ENCODE results near the gene MKI67. TPM values are rescaled to one million over a fixed set of nuclear protein-coding genes. Genes with fewer than 3 reads are reported as not detected.

MKI67 gene
- total RNA-seq, 1 donor, result 1.8 TPM

DNA sequence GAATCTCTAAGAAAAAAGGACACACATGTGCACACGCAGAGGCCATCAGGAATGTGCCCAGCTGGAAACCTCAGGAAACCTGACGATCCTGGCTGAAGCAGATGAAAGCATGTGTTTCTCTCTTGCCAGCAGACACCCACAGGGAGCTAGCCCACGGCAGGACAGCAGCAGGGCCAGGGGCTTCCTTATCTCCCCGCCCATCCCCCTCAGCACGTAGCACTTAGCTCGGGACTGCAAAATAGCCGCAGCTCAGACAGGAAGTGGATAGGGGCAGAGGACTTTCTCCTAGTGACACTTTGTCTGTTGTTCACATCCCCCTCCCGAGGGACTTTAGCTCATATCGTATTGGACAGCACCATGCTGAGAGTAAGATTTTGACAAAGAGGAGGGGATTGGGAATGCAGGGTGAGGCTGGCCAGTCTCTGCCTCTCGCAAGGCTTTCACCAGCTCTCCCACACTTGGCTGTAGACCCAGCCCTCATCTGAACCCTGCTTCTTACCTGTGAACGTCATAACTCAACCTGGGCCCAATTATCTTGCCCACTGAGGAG is 63.8 kb downstream of the MKI67 start:
- Histone ChIP-seq H3K4me1 (ENCODE audit: insufficient read depth, low read length) (peaks cover 93% of the 10 kb centered on the region), H3K27me3 (ENCODE audit: insufficient read depth, low read length) (no peaks in the 10 kb centered on the region), H3K9me3 (ENCODE audit: low read depth, low read length) (no peaks in the 10 kb centered on the region)

GRCh38 chr10:128061306-128062300 is 64.6 kb downstream of the MKI67 start:
- no peak overlapping the region for H3K4me3 ChIP-seq (ENCODE audit: low read length)
- no peaks in the 10 kb centered on the region for H3K9me3 ChIP-seq (ENCODE audit: low read depth, low read length)
- no peaks in the 10 kb centered on the region for H3K27me3 ChIP-seq (ENCODE audit: insufficient read depth, low read length)
- peaks cover 92% of the 10 kb centered on the region for H3K4me1 ChIP-seq (ENCODE audit: insufficient read depth, low read length)

More for the DNA sequence above, 63.8 kb downstream of the MKI67 start:
- H3K4me3 ChIP-seq (ENCODE audit: low read length), result no peak overlapping the region

GRCh38 chr10:128060341-128061250 is 65.6 kb downstream of the MKI67 start:
- Histone ChIP-seq H3K4me3 (ENCODE audit: low read length) (no peak overlapping the region), H3K4me1 (ENCODE audit: insufficient read depth, low read length) (peaks cover 85% of the 10 kb centered on the region), H3K9me3 (ENCODE audit: low read depth, low read length) (no peaks in the 10 kb centered on the region), H3K27me3 (ENCODE audit: insufficient read depth, low read length) (no peaks in the 10 kb centered on the region)

GRCh38 chr10:128059982-128060293 is 66.3 kb downstream of the MKI67 start:
- Histone ChIP-seq H3K4me1 (ENCODE audit: insufficient read depth, low read length) (peaks cover 85% of the 10 kb centered on the region), H3K27me3 (ENCODE audit: insufficient read depth, low read length) (no peaks in the 10 kb centered on the region), H3K9me3 (ENCODE audit: low read depth, low read length) (no peaks in the 10 kb centered on the region), H3K4me3 (ENCODE audit: low read length) (no peak overlapping the region)

DNA sequence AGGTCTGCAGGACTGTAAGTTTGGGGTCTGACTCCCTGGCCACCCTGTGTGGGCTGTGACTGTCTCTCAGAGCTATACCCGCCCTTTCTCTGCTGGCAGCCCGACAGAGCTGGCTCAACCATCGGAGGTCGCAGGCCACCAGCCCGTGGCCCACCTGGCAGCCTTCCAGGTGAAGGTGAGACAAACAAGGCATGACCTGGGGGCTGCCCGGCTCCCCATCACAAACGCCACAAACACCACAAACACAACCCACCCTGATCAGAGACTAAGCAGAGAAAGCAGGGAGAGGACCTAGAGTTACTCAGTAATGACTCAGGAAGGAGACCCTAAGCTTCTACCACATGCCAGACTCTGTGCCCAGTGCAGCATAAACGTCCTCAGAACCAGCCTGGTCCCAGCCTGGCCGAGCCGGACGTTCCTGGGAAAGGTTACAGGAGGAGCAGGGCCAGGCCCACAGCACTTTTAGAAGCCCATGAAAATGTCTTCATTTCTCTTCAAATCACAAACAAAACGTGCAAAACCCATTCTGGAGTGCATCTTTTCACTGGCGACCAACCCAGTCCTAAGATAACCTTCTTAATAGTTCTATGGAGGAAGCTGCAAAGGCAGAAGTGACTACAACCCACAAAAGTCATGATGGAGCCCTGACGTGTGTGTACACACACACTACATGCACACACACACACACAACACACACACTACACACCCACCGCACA is 66.8 kb downstream of the MKI67 start:
- H3K4me1 ChIP-seq (ENCODE audit: insufficient read depth, low read length), result peaks cover 85% of the 10 kb centered on the region
- no peaks in the 10 kb centered on the region for H3K27me3 ChIP-seq (ENCODE audit: insufficient read depth, low read length)
- no peaks in the 10 kb centered on the region for H3K9me3 ChIP-seq (ENCODE audit: low read depth, low read length)
- no peak overlapping the region for H3K4me3 ChIP-seq (ENCODE audit: low read length)

DNA sequence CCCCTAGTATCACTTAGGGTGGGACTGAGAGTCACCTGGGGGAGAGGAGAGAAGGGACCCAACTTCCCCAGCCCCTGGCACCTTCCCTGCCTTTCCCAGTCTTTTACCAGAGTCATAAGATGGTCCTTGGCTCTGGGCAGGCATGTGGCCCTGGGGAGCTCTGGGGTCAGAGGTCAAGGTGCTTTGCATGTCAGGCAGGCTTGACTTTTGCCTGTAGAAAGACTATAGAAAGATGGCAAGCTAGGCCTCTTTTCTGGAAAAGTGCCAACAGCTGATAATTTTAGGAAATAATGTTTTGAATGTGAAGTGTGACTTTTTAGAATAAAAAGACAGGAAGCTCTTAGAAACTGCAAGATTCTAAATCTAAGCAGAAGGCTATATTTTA is 67.5 kb downstream of the MKI67 start:
- H3K27me3 ChIP-seq (ENCODE audit: insufficient read depth, low read length), result no peaks in the 10 kb centered on the region
- no peak overlapping the region for H3K4me3 ChIP-seq (ENCODE audit: low read length)
- peaks cover 85% of the 10 kb centered on the region for H3K4me1 ChIP-seq (ENCODE audit: insufficient read depth, low read length)
- no peaks in the 10 kb centered on the region for H3K9me3 ChIP-seq (ENCODE audit: low read depth, low read length)

DNA sequence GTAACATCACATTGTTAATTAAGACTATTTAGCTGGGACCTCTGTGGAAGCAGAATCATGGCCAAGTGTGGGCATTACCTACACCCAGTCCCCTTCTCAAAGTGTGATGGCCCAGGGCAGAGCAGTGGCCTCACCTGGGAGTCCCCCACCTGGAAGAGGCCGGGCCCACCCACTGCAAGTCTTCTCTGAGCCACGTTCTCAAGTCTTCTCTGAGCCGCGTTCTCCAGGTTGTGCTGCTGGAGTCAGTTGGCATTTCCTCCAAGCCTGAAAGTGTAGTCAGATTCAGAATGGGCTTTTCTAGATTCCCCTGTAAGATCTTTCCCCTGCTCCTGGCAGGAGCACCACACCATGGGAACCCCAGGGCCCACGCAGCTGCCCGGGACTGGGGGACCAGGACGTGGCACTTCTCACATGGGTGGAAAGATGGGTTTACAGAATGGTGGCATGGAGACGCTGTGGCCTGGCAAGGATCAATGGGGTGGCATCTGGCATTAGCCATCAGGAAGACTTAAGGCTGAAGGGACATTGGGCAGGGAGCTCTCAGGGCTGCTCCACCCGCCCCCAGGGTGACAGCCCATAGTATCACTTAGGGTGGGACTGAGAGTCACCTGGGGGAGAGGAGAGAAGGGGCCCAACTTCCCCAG is 68.0 kb downstream of the MKI67 start:
- H3K9me3 ChIP-seq (ENCODE audit: low read depth, low read length), result no peaks in the 10 kb centered on the region
- no peak overlapping the region for H3K4me3 ChIP-seq (ENCODE audit: low read length)
- H3K4me1 ChIP-seq (ENCODE audit: insufficient read depth, low read length), result peaks cover 85% of the 10 kb centered on the region
- no peaks in the 10 kb centered on the region for H3K27me3 ChIP-seq (ENCODE audit: insufficient read depth, low read length)

GRCh38 chr10:128056303-128057050 is 69.7 kb downstream of the MKI67 start:
- Histone ChIP-seq H3K9me3 (ENCODE audit: low read depth, low read length) (no peaks in the 10 kb centered on the region), H3K4me1 (ENCODE audit: insufficient read depth, low read length) (peaks cover 85% of the 10 kb centered on the region), H3K27me3 (ENCODE audit: insufficient read depth, low read length) (no peaks in the 10 kb centered on the region), H3K4me3 (ENCODE audit: low read length) (no peak overlapping the region)

GRCh38 chr10:128055061-128055868 is 71.0 kb downstream of the MKI67 start:
- H3K9me3 ChIP-seq (ENCODE audit: low read depth, low read length), result no peaks in the 10 kb centered on the region

DNA sequence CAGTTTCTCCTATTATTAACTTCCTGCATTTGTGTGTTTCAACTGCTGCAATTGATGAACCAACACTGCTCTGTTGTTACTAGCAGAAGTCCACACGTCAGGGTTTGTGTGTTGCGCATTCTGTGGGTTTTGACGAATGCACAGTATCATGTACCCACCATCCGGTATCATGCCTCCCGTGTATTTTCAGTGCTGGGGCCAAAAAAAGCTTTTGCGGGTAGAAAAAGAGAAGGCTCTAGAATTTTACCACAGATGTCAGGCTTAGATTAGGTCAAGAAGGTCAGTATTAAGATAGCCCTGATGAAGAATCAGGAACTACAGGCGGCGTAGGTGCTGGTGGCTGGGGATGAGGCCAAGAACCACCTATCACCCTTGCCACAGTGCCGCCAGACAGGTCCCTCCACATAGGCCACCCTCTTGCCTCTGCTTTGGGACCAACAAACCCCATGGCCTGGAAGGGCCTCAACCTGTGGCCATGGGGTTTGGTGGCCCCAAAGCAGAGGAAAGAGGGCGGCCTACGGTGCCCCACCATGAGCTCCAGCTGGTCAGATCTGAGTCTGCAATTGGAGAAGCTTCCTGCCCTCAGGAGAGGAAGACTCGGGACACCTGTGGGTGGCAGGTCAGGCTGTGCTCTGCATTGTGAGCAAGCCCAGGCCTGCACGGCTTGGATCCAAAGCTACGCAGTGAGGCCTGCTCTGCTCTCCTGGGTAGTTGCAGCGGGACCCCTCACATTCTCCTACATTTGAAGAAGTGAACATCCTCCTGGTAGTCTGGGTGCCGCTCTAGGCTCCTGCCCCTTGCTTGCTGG is 71.9 kb downstream of the MKI67 start:
- H3K4me1 ChIP-seq (ENCODE audit: insufficient read depth, low read length), result peaks cover 84% of the 10 kb centered on the region
- H3K9me3 ChIP-seq (ENCODE audit: low read depth, low read length), result no peaks in the 10 kb centered on the region
- H3K4me3 ChIP-seq (ENCODE audit: low read length), result no peak overlapping the region
- no peaks in the 10 kb centered on the region for H3K27me3 ChIP-seq (ENCODE audit: insufficient read depth, low read length)

More at GRCh38 chr10:128055061-128055868, 71.0 kb downstream of the MKI67 start:
- Histone ChIP-seq H3K4me3 (ENCODE audit: low read length) (no peak overlapping the region), H3K27me3 (ENCODE audit: insufficient read depth, low read length) (no peaks in the 10 kb centered on the region), H3K4me1 (ENCODE audit: insufficient read depth, low read length) (peaks cover 86% of the 10 kb centered on the region)

DNA sequence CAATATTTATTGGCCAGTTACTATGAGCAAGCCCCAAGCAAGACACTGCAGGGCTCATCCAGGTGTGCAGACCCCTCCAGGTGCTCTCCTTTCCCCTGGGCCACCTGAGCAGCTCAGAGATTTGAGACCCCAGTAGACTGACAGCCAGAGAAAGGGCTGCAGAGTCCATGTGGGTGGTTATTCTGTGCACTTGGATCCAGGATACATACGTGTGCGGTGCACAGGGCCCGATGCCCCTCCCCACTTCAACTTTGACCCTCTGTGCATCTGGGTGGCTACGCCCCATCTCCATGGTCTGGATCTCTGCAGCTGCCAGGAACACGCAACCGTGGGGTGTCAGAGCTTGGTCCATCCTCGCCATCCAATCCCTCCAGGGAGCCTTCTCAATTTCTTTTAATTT is 72.9 kb downstream of the MKI67 start:
- Histone ChIP-seq H3K27me3 (ENCODE audit: insufficient read depth, low read length) (no peaks in the 10 kb centered on the region), H3K9me3 (ENCODE audit: low read depth, low read length) (no peaks in the 10 kb centered on the region), H3K4me1 (ENCODE audit: insufficient read depth, low read length) (peaks cover 84% of the 10 kb centered on the region), H3K4me3 (ENCODE audit: low read length) (no peak overlapping the region)

- Histone ChIP-seq H3K27me3 (ENCODE audit: insufficient read depth, low read length) (no peaks in the 10 kb centered on the region), H3K4me1 (ENCODE audit: insufficient read depth, low read length) (peaks cover 79% of the 10 kb centered on the region), H3K9me3 (ENCODE audit: low read depth, low read length) (no peaks in the 10 kb centered on the region), H3K4me3 (ENCODE audit: low read length) (no peak overlapping the region)
These were observed 73.5 kb downstream of the MKI67 start for GRCh38 chr10:128052696-128053095.

Data from mononuclear cell (primary cell).